ENCODE data around the gene INSYN2A. TPM values are rescaled to one million over a fixed set of nuclear protein-coding genes. Genes with fewer than 3 reads are reported as not detected.
A peak's percentile ranks its signal among the peaks of the same experiment; 100 is the strongest.

The INSYN2A gene
- polyA plus RNA-seq, 3 donors from 2014 or later, result not detected

DNA sequence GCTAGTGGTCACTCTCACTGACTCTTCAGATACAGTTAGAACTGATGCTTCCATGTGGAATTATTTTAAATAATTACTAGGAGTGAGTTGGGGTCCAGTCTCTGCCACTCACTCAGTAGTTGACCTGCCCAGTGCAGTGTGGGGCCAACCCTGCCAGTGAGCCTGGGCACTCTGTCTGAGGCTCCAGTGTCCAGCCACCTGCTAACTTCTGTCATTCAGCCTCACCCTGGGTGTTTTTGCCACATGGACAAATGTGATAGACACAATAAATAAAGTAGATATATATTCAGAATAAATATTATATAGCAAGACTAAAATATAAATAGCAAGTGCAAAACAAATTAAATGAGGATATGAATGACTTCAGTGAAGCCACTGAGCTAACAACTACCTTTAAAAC, 7.2 kb downstream of the INSYN2A start:
- peaks cover 1 to 32% (median 16%) of the 10 kb centered on the region in 3 donors for H3K27me3 Mint-ChIP-seq (ENCODE audit: low read depth in 3 of 3)
- no peak for DNase-seq
- no peaks in the 10 kb centered on the region for H3K4me1 Mint-ChIP-seq
- no peak overlapping the region for H3K27ac Mint-ChIP-seq
- no peak overlapping the region for H3K4me3 Mint-ChIP-seq
- H3K36me3 Mint-ChIP-seq, result no peaks in the 10 kb centered on the region
- peaks cover 0 to 1% (median 0%) of the 10 kb centered on the region in 6 donors for H3K9me3 Mint-ChIP-seq

DNA sequence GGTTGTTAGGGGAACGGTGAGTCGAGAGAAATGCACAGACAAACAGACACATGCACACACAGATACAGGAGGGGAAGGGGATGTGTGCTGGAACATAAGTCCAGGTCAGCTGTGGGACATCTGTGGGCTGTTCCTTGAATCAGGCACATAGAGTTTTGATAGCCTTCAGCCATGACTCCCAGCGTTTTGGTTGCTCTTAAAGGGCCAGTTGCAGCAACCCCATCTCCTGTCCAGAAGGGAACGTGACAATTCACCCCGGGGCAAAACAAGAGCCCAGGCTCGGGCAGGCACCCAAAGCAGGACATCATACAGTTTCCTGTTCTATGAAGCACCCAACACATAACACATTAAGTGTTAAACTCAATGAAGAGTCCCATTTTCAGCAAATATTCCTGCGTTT, 9.6 kb downstream of the INSYN2A start:
- H3K36me3 Mint-ChIP-seq, result no peaks in the 10 kb centered on the region
- H3K4me1 Mint-ChIP-seq, result no peaks in the 10 kb centered on the region
- peaks cover 0 to 1% (median 0%) of the 10 kb centered on the region in 6 donors for H3K9me3 Mint-ChIP-seq
- H3K27ac Mint-ChIP-seq, result no peak overlapping the region
- no peak overlapping the region for H3K4me3 Mint-ChIP-seq
- no peak for DNase-seq
- peaks cover under 1 to 12% (median 11%) of the 10 kb centered on the region in 3 donors for H3K27me3 Mint-ChIP-seq (ENCODE audit: low read depth in 3 of 3)

DNA sequence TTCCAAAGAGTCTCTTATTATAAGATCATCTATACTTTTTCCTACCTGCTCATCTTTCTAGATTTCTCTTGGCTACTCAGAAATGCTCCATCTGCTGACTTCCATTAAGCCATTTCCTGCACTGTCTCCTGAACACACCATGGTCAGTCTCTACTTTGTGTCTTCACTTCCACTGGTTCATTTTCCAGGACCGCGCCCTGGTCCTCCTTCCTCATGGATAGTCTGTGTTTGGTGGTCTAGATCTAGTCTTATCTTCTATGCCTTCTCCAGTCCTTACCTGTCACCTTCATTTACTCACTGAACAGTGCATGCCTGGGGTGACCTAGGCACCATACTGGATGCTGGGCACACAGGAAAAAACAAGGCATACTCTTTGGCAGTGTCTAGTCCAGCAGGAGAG, 11.8 kb downstream of the INSYN2A start:
- Mint-ChIP-seq H3K36me3 (no peaks in the 10 kb centered on the region), H3K4me1 (no peaks in the 10 kb centered on the region)

DNA sequence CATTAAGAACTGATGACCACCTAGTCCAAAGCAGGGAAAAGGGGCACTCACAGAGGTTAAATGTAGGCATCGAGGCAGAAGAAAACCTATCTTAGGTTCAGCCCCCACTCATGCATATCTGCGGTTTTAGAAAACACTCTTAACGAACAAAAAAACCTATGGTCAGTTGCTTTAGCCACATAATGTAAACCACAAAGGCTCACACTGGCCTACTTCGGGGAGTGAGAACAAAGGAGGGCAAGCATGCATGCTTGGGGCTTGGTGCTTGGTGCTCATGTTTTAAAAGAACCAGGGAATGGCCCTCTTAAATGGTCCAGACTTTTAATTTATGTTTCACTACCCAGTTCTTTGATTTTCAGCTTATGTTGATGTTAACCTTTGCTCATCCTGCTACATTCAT, 14.2 kb downstream of the INSYN2A start:
- H3K27ac Mint-ChIP-seq, result no peak overlapping the region
- peaks cover 0 to 2% (median 0%) of the 10 kb centered on the region in 6 donors for H3K9me3 Mint-ChIP-seq
- H3K27me3 Mint-ChIP-seq (ENCODE audit: low read depth in 3 of 3), result peaks cover 4 to 14% (median 13%) of the 10 kb centered on the region in 3 donors
- peak in 1 of 3 donors; percentile 5 for DNase-seq
- no peaks in the 10 kb centered on the region for H3K36me3 Mint-ChIP-seq
- no peak overlapping the region for H3K4me3 Mint-ChIP-seq
- H3K4me1 Mint-ChIP-seq, result no peaks in the 10 kb centered on the region

More for the DNA sequence above, 11.8 kb downstream of the INSYN2A start:
- H3K27ac Mint-ChIP-seq, result no peak overlapping the region
- DNase-seq, result no peak
- peaks cover 0 to 3% (median 0%) of the 10 kb centered on the region in 6 donors for H3K9me3 Mint-ChIP-seq
- H3K4me3 Mint-ChIP-seq, result no peak overlapping the region
- peaks cover 3 to 15% (median 11%) of the 10 kb centered on the region in 3 donors for H3K27me3 Mint-ChIP-seq (ENCODE audit: low read depth in 3 of 3)

DNA sequence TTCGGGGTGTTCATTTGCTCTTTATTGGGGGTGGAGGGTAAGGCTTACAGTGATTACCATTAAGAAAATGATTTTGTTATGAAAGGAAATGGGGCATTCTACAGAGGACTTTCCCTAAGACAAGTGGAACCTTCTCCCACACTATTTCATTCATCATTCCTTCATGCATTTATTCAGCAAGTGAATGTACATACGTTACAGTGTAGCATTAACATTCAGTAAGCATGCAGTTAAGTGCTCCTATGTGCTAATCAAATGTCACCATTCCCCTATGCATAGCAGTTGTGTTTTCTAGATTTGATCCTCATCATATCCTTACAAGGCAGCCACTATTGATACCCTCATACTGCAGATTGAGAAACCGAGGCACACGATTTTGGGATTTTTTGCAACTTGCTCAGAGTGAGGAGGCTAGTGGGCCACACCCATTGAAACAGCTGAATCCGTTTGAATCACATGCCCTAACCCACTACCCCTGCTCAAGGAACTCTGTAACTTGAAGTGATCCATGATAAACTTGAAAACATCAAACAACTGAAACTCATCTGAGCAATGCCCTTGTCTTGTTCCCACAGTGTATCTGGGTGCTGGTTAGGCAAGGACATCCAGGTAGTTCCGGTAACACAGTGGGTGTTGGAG, 16.7 kb downstream of the INSYN2A start:
- Mint-ChIP-seq H3K27ac (no peak overlapping the region), H3K27me3 (ENCODE audit: low read depth in 3 of 3) (peaks cover 4 to 9% (median 8%) of the 10 kb centered on the region in 3 donors), H3K36me3 (no peaks in the 10 kb centered on the region), H3K4me1 (no peaks in the 10 kb centered on the region), H3K4me3 (no peak overlapping the region), H3K9me3 (peaks cover 0 to 2% (median 0%) of the 10 kb centered on the region in 6 donors)
- DNase-seq, result no peak

DNA sequence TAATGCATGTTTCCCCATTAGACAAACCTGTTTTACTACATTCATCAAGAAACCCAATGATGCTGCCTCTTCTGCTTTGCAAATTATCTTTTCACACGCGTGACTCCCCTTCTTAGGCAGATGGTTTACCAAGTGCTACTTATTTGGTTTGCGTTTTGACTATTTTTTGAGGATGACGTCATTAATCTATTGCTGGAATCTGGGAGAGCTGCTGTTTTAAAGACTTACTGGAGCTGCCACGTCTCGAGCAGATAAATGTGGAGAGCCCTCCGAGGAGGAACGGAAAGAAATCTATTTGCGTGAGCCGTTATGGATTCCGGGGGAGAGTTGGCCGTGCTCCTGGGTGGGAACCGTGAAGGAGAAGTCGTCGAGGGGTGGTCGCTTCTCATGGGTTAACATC, 19.7 kb downstream of the INSYN2A start:
- DNase-seq, result no peak
- no peaks in the 10 kb centered on the region for H3K36me3 Mint-ChIP-seq

DNA sequence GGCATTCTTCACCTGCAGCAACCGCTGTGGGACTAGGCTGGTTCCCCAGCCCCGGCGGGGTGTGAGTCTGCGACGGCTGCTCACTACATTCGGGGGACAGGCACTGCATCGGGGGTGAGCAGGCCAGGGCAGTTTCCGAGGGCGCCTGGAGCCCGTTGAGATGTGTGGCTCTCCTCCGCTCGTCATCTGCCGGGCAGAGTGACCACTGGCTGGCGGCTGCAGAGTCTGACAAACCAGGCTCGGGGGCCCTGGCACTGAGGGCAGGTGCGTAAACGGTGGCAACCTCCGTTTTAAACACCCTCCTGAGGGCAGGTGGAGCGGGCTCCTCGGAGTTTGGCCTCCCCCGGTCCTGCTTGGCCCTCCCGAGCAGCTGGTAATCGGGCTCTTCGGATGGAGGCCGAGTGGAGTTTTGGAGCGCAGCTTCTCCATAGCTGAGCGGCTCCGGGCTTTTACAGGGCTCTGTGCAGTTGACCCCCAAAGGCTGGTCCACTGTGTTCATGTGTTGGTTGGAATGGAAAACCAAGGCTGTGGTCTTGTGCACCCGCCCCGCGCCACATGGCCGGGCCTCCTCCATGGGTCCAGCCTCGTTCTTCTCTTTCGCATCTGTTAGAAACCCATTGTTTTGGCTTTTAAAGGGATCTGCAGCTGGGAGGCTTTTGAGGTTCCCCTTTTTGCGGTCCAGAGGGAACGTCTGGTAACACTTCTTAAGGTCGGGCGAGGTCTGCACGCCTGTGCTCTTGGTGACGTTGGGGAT, 20.9 kb downstream of the INSYN2A start:
- Mint-ChIP-seq H3K27me3 (ENCODE audit: low read depth in 3 of 3) (peaks cover 4% of the 10 kb centered on the region in 3 donors), H3K9me3 (no peaks in the 10 kb centered on the region), H3K4me3 (no peak overlapping the region), H3K36me3 (no peaks in the 10 kb centered on the region), H3K4me1 (no peaks in the 10 kb centered on the region), H3K27ac (no peak overlapping the region)
- DNase-seq, result no peak

More for the DNA sequence above, 19.7 kb downstream of the INSYN2A start:
- H3K4me3 Mint-ChIP-seq, result no peak overlapping the region
- no peaks in the 10 kb centered on the region for H3K4me1 Mint-ChIP-seq
- H3K27ac Mint-ChIP-seq, result no peak overlapping the region
- H3K27me3 Mint-ChIP-seq (ENCODE audit: low read depth in 3 of 3), result peaks cover 6 to 8% (median 7%) of the 10 kb centered on the region in 3 donors
- H3K9me3 Mint-ChIP-seq, result peaks cover 0 to 2% (median 0%) of the 10 kb centered on the region in 6 donors

DNA sequence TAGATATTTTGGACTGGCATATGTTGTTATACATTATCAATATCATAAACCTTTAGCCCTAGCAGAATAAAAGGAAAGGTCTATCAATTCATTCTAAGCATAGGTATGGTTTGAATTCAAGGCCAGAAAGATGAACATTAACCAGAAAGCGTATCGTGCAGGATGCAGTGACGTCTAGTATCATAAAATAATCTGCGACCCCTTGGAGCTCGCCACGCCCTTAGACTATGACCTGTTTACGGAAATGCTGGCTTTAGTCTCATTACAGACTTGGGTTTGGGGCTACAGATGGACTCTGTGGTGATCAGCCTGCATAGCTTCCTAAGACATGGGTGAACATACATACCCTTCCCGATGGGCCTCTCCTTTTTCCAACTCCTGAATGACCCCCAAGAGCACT, 21.5 kb downstream of the INSYN2A start:
- no peaks in the 10 kb centered on the region for H3K36me3 Mint-ChIP-seq
- no peak for DNase-seq
- no peak overlapping the region for H3K4me3 Mint-ChIP-seq
- no peaks in the 10 kb centered on the region for H3K9me3 Mint-ChIP-seq
- H3K27ac Mint-ChIP-seq, result no peak overlapping the region
- H3K27me3 Mint-ChIP-seq (ENCODE audit: low read depth in 3 of 3), result peaks cover 4 to 6% (median 4%) of the 10 kb centered on the region in 3 donors
- no peaks in the 10 kb centered on the region for H3K4me1 Mint-ChIP-seq

DNA sequence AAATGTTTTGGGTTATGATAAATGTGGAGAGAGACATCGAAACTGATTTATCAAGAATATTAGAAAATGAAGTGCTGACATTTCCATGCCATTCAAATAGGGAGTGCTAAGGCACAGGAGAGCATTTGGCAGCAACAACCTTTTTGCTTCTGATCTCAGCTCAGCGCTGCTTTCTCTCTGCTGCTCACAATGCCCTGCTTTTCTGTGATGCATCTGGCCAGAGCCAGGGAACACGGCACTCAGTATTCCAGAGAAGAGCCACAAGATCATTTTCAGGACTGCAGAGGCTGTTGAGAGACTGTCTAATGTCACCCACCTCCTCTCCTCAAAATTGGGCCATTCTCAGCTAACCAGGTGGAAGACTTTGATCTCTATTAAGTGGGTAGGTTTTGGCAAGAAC, 28.1 kb downstream of the INSYN2A start:
- no peak for DNase-seq
- H3K36me3 Mint-ChIP-seq, result no peaks in the 10 kb centered on the region
- H3K4me1 Mint-ChIP-seq, result no peaks in the 10 kb centered on the region
- no peaks in the 10 kb centered on the region for H3K9me3 Mint-ChIP-seq
- no peak overlapping the region for H3K27ac Mint-ChIP-seq
- peaks cover 0 to 6% (median 2%) of the 10 kb centered on the region in 3 donors for H3K27me3 Mint-ChIP-seq (ENCODE audit: low read depth in 3 of 3)
- H3K4me3 Mint-ChIP-seq, result no peak overlapping the region

DNA sequence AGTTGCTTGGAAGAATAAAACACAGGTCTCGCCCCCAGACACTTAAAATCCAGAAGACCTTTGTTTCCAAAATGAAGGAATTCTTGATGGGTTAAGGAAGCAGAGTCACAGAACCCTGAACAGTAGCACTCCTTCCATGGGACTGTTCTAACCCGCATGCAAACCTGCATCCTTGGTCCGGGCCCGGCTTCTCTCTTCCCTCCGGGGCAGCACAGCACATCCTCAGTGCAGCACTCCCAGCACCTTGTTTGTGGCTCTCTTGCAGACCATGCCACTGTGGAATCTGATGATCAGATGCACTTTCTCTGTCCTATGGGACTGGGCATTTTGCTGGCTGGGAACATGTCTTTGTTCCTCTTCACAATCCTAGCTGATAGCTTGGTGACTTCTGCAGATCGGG, 33.5 kb downstream of the INSYN2A start:
- H3K36me3 Mint-ChIP-seq, result no peaks in the 10 kb centered on the region
- no peak overlapping the region for H3K27ac Mint-ChIP-seq
- H3K4me3 Mint-ChIP-seq, result no peak overlapping the region
- H3K4me1 Mint-ChIP-seq, result no peaks in the 10 kb centered on the region
- peaks cover 0 to 4% (median 2%) of the 10 kb centered on the region in 3 donors for H3K27me3 Mint-ChIP-seq (ENCODE audit: low read depth in 3 of 3)
- no peak for DNase-seq
- H3K9me3 Mint-ChIP-seq, result no peaks in the 10 kb centered on the region

DNA sequence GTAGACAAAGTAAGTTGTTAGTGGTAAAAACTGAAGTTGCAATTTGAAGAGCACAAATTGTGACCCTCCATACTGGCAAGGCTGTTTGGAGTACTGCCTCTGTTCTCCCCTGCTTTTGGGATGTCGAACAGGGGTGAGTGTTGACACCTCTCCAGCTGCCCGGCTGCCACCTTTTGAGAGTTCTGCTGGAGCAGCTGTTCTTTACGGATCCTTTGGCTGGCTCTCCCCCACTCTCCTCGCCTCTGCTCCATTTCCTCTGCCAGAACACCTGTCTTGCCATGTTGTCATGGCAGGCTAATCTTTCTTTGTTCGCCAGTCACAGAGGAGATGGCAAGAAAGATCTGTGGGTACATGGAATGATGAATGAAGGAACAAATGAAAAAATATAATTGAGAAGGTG, 34.9 kb downstream of the INSYN2A start:
- Mint-ChIP-seq H3K27ac (no peak overlapping the region), H3K4me1 (no peaks in the 10 kb centered on the region), H3K9me3 (no peaks in the 10 kb centered on the region), H3K4me3 (no peak overlapping the region), H3K27me3 (ENCODE audit: low read depth in 3 of 3) (peaks cover 1 to 9% (median 4%) of the 10 kb centered on the region in 3 donors), H3K36me3 (no peaks in the 10 kb centered on the region)
- DNase-seq, result no peak

DNA sequence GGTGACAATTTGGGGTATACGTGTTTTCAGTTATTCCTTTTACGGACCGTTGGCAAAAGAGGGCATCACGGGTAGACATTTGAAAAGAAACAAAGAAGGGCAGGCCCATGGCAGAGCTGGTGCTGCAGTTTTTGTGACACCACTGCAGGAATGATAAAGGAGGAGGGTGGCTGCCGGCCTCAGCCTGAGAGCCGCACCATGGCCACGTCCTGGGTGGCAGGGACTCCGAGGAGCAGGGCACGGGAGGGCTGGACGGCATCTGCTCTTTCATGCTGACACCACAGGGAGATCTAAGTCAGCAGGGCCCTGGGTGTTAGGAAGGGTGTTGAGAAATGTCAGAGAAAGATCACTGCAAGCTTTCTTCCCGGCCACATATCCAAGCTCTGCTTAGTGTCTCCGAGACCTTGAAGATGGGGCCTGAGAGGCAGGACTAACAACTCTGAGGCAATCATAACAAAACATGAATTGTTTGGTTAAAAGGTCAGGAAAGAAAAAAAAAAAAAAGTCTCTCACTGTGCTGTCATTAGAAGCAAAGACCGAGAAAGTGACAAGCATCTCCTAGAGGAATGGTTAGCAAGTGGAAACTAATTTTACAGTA, 36.6 kb downstream of the INSYN2A start:
- no peaks in the 10 kb centered on the region for H3K4me1 Mint-ChIP-seq
- H3K9me3 Mint-ChIP-seq, result peaks cover 0 to 4% (median 0%) of the 10 kb centered on the region in 6 donors

DNA sequence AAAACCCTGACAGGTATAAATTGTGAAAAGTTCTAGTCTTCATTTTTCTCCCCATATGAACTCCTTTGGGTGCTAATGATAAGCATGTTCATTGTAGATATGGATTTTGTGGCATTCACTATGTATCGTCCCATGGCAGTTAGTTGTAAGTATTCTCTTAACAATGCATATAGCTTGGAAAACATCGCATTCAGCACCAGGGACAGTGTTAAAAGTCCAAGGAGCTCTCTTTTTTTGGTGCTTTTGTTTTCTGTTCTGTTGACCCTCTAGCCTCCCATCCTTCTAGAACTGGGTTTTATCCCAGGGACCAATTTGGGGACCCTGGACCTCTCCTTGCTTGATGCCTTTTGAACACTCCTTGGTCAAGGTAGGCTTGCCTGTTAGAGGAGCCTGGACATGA, 37.7 kb downstream of the INSYN2A start:
- peaks cover 0 to 4% (median 0%) of the 10 kb centered on the region in 6 donors for H3K9me3 Mint-ChIP-seq
- H3K27ac Mint-ChIP-seq, result no peak overlapping the region
- no peak overlapping the region for H3K4me3 Mint-ChIP-seq
- H3K36me3 Mint-ChIP-seq, result no peaks in the 10 kb centered on the region
- no peak for DNase-seq
- H3K27me3 Mint-ChIP-seq (ENCODE audit: low read depth in 3 of 3), result peaks cover 1 to 9% (median 5%) of the 10 kb centered on the region in 3 donors
- H3K4me1 Mint-ChIP-seq, result no peaks in the 10 kb centered on the region

More for the DNA sequence above, 36.6 kb downstream of the INSYN2A start:
- H3K27me3 Mint-ChIP-seq (ENCODE audit: low read depth in 3 of 3), result peaks cover 1 to 9% (median 5%) of the 10 kb centered on the region in 3 donors
- no peak for DNase-seq
- H3K27ac Mint-ChIP-seq, result no peak overlapping the region
- no peaks in the 10 kb centered on the region for H3K36me3 Mint-ChIP-seq
- H3K4me3 Mint-ChIP-seq, result no peak overlapping the region

Measured in immature natural killer cell (primary cell).